OCI-LY1 (cell line): ENCODE results near the gene GOLGA8B.
"Not testable (repeated sequence)": the region's sequence is repeated elsewhere in the genome, so short reads cannot be mapped to it uniquely, and the experiment has no call there.

Experiments
- EZH2 ChIP-seq: fragments of 200-600 bp; sonication (generic), shearing (Covaris generic); IDR thresholded peaks from 2 replicates; pipeline ENCODE4 v1.8.0; 2017; ENCODE audit warnings: borderline replicate concordance, mixed run types, mild to moderate bottlenecking, antibody characterized with exemption, low read length, moderate library complexity, mixed read lengths
- TF ChIP-seq, protein P1 (sequence below): fragments of 200-600 bp; sonication (generic), shearing (Covaris generic); IDR thresholded peaks from 2 replicates; pipeline ENCODE4 v1.5.1; 2017; ENCODE audit warnings: mild to moderate bottlenecking, antibody characterized with exemption, low read length, moderate library complexity, mixed read lengths

DNA sequence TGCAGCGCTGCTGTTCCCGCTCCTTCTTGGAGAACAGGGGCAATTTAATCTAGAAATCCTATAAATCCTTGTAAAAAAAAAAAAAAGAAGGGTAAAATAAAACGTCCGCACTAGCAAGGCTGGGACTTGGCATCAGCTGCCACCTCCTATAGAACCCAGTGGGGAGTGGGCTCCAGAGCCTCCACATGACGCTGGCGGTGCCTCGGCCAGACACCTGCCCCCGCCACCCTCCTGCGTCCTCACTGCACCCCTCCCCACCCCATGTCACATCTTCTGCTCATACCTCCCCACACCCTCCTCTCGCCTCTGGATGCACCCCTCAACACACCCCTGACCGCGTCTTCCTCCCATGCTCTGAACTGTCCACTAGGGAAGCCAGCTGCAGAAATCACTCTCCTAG lies 8.4 kb downstream of the GOLGA8B start:
- TF ChIP-seq, protein P1, sequence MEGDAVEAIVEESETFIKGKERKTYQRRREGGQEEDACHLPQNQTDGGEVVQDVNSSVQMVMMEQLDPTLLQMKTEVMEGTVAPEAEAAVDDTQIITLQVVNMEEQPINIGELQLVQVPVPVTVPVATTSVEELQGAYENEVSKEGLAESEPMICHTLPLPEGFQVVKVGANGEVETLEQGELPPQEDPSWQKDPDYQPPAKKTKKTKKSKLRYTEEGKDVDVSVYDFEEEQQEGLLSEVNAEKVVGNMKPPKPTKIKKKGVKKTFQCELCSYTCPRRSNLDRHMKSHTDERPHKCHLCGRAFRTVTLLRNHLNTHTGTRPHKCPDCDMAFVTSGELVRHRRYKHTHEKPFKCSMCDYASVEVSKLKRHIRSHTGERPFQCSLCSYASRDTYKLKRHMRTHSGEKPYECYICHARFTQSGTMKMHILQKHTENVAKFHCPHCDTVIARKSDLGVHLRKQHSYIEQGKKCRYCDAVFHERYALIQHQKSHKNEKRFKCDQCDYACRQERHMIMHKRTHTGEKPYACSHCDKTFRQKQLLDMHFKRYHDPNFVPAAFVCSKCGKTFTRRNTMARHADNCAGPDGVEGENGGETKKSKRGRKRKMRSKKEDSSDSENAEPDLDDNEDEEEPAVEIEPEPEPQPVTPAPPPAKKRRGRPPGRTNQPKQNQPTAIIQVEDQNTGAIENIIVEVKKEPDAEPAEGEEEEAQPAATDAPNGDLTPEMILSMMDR, result not testable (repeated sequence)
- TF ChIP-seq EZH2, result not testable (repeated sequence)
